GM12878 (cell line): ENCODE measurements around the gene RBKS. TPM values are rescaled to one million over a fixed set of nuclear protein-coding genes. Genes with fewer than 3 reads are reported as not detected.

ENCODE experiments used
- ATAC-seq: fragments of 200-7000 bp; cut with Tn5 transposase; 3 replicates; pipeline ENCODE4 v1.9.1; 2020; ENCODE audit warnings: mild to moderate bottlenecking, moderate library complexity
- BruUV-seq: library from RNA; stranded (reverse); fragments of 400-500 nt; replicated peaks from 2 replicates; lab custom pipeline; 2021; lab: Mats Ljungman, UMichigan
- CTCF ChIA-PET: fragments of 300-600 bp; sonication (Branson Sonifier 250); formaldehyde crosslinking; extraction: SDS; loops from one replicate; lab custom pipeline; 2021; ENCODE audit warnings: inconsistent platforms; lab: Yijun Ruan, JAX
- POLR2A ChIA-PET: fragments of 350-600 bp; formaldehyde crosslinking; extraction: SDS; loops from one replicate; lab custom pipeline; 2021; ENCODE audit warnings: inconsistent platforms; lab: Charles Lee
- RAD21 ChIA-PET: fragments of 300-600 bp; sonication (Branson Sonifier 250); formaldehyde crosslinking; loops from one replicate; lab custom pipeline; 2023; ENCODE audit warnings: antibody characterized with exemption; ENCODE audit not compliant: unreplicated experiment; lab: Charles Lee
- SMC1A ChIA-PET: fragments of 300-600 bp; sonication (Branson Sonifier 250); formaldehyde crosslinking; loops from one replicate; lab custom pipeline; 2023; ENCODE audit not compliant: unreplicated experiment, uncharacterized antibody; lab: Charles Lee
- DNase-seq: peaks from one replicate; pipeline ENCODE4 v3.0.0-alpha.2; 2011; ENCODE audit warnings: low read depth, low spot score
- FAIRE-seq: peaks from 3 replicates; lab custom pipeline; 2011; peaks lifted over from hg19 to GRCh38; lab: Jason Lieb, UNC
- H2AFZ ChIP-seq: 2 replicates; pipeline ENCODE4 v1.6.0; 2011; ENCODE audit warnings: low read depth, low read length, control low read depth; ENCODE audit not compliant: control insufficient read depth
- H3K27ac ChIP-seq: 2 replicates; pipeline ENCODE4 v1.5.1; 2011; ENCODE audit warnings: control low read depth; ENCODE audit not compliant: control insufficient read depth, insufficient read depth
- H3K27me3 ChIP-seq, 2 experiments: replicated peaks in 1 of 2; 2 replicates each; pipeline versions ENCODE4 v1.6.0 to v1.6.1; 2011; ENCODE audit warnings: low read length in 1 of 2; ENCODE audit not compliant: control insufficient read depth in 2 of 2, insufficient read depth in 2 of 2
- H3K36me3 ChIP-seq, 2 experiments: 2 replicates each; pipeline ENCODE4 v1.5.1; 2011; ENCODE audit warnings: low read length in 1 of 2; ENCODE audit not compliant: control insufficient read depth in 2 of 2, insufficient read depth in 2 of 2
- H3K4me1 ChIP-seq: 2 replicates; pipeline ENCODE4 v1.6.1; 2011; ENCODE audit warnings: mild to moderate bottlenecking, low read length, moderate library complexity, mixed read lengths; ENCODE audit not compliant: control insufficient read depth, insufficient read depth
- H3K4me2 ChIP-seq: 2 replicates; pipeline ENCODE4 v1.6.0; 2011; ENCODE audit warnings: control low read depth; ENCODE audit not compliant: control insufficient read depth, insufficient read depth
- H3K4me3 ChIP-seq: fragments of 200-600 bp; sonication (generic); 2 replicates; pipeline ENCODE4 v1.5.1; 2016
- H3K79me2 ChIP-seq: 2 replicates; pipeline ENCODE4 v1.6.0; 2011; ENCODE audit warnings: low read length; ENCODE audit not compliant: control insufficient read depth, insufficient read depth
- H3K9ac ChIP-seq: 2 replicates; pipeline ENCODE4 v1.8.0; 2011; ENCODE audit warnings: low read length, control low read depth, mixed read lengths; ENCODE audit not compliant: control insufficient read depth, insufficient read depth
- H3K9me3 ChIP-seq: replicated peaks from 3 replicates; pipeline ENCODE4 v1.5.1; 2011; ENCODE audit warnings: mild to moderate bottlenecking, low read length; ENCODE audit not compliant: control insufficient read depth, insufficient read depth
- H4K20me1 ChIP-seq: 2 replicates; pipeline ENCODE4 v1.6.0; 2011; ENCODE audit not compliant: control insufficient read depth, insufficient read depth
- CEBPZ ChIP-seq: fragments of 150-350 bp; IDR thresholded peaks from 2 replicates; pipeline ENCODE4 v1.6.1; 2016; ENCODE audit warnings: low read depth, low read length
- CHD1 ChIP-seq: IDR thresholded peaks from 2 replicates; pipeline ENCODE4 v1.6.1; 2012; ENCODE audit warnings: low read depth, low read length, improper control_type of control experiment
- CHD4 ChIP-seq: fragments of 200-600 bp; sonication (generic); IDR thresholded peaks from 2 replicates; pipeline ENCODE4 v1.6.1; 2016; ENCODE audit warnings: mild to moderate bottlenecking
- CREM ChIP-seq: IDR thresholded peaks from 2 replicates; pipeline ENCODE4 v1.6.1; 2014; ENCODE audit warnings: antibody characterized with exemption, low read depth
- EP300 ChIP-seq, 2 experiments: fragments of 150-350 bp in 1 of 2; IDR thresholded peaks; 2 replicates each; pipeline ENCODE4 v1.6.1; 2011 to 2012; ENCODE audit warnings: low read depth in 2 of 2, low read length in 2 of 2, borderline replicate concordance in 1 of 2, improper control_type of control experiment in 1 of 2, inconsistent platforms in 1 of 2; ENCODE audit not compliant: control insufficient read depth in 1 of 2
- ESRRA ChIP-seq: IDR thresholded peaks from 2 replicates; pipeline ENCODE4 v1.6.1; 2012; ENCODE audit warnings: mild to moderate bottlenecking, low read length, improper control_type of control experiment
- HDAC2 ChIP-seq: fragments of 200-600 bp; sonication (generic); IDR thresholded peaks from 2 replicates; pipeline ENCODE4 v1.6.1; 2017
- HSF1 ChIP-seq: fragments of 150-350 bp; IDR thresholded peaks from 2 replicates; pipeline ENCODE4 v1.6.1; 2014; ENCODE audit warnings: mild to moderate bottlenecking, low read depth, low read length
- JUND ChIP-seq: IDR thresholded peaks from 2 replicates; pipeline ENCODE4 v1.6.1; 2012; ENCODE audit warnings: low read depth, mild to moderate bottlenecking, low read length, improper control_type of control experiment, moderate library complexity
- MTA3 ChIP-seq: IDR thresholded peaks from 2 replicates; pipeline ENCODE4 v1.6.1; 2012; ENCODE audit warnings: low read length, inconsistent platforms, borderline replicate concordance
- MYB ChIP-seq: fragments of 150-350 bp; IDR thresholded peaks from 2 replicates; pipeline ENCODE4 v1.6.1; 2014; ENCODE audit warnings: mild to moderate bottlenecking, low read depth, low read length, borderline replicate concordance
- NR2F1 ChIP-seq: fragments of 450-650 bp; conservative IDR thresholded peaks from 2 replicates; pipeline ENCODE4 v1.6.1; 2017; ENCODE audit warnings: mild to moderate bottlenecking
- POLR2AphosphoS2 ChIP-seq: IDR thresholded peaks from 2 replicates; pipeline ENCODE4 v1.6.1; 2011; ENCODE audit warnings: low read depth, mild to moderate bottlenecking, low read length, improper control_type of control experiment, moderate library complexity
- SUPT20H ChIP-seq: IDR thresholded peaks from 2 replicates; pipeline ENCODE4 v1.6.1; 2011; ENCODE audit warnings: low read depth, mild to moderate bottlenecking, low read length, moderate library complexity, borderline replicate concordance; ENCODE audit not compliant: control insufficient read depth
- TCF7 ChIP-seq: IDR thresholded peaks from 2 replicates; pipeline ENCODE4 v1.6.1; 2014; ENCODE audit warnings: antibody characterized with exemption, borderline replicate concordance
- ZBTB4 ChIP-seq: fragments of 450-650 bp; formaldehyde crosslinking; IDR thresholded peaks from 2 replicates; pipeline ENCODE4 v1.4.0; 2022; ENCODE audit warnings: mild to moderate bottlenecking, moderate library complexity
- WGBS: methylation state at CpG from one replicate; pipeline ENCODE4 v1.1.6; 2016; ENCODE audit warnings: low lambda C conversion rate; ENCODE audit not compliant: insufficient replicate concordance, insufficient coverage; ENCODE audit errors: missing lambda C conversion rate; 5-methylcytosine and 5-hydroxymethylcytosine counted together
- in situ Hi-C: fragments of 300-500 bp; cut with MboI; formaldehyde crosslinking; loops from 9 replicates; pipeline ENCODE4 v1.14.3; 2018; ENCODE audit warnings: mixed read lengths
- intact Hi-C: fragments of 100-400 bp; cut with micrococcal nuclease; formaldehyde crosslinking; loops from one replicate; pipeline ENCODE4 v1.14.2; 2022; ENCODE audit not compliant: unreplicated experiment
- polyA plus RNA-seq, 11 experiments: library from polyadenylated mRNA; depleted of rRNA in 4 of 11; unstranded in 6 of 11; stranded (reverse) in 5 of 11; fragments of >200 nt; fragmentation: Nextera tagmentation in 4 of 11; fragmentation: Illumina TruSeq in 1 of 11; extraction: Ambion mirVana in 4 of 11; extraction: Trizol in 1 of 11; gene quantifications; 1 replicate in 1 of 11; 2 replicates in 10 of 11; pipeline versions ENCODE4 v1.2.1 to v1.2.3, GENCODE V29; 2011 to 2016; ENCODE audit warnings: inconsistent platforms in 2 of 11, missing spikeins in 2 of 11, low read depth in 1 of 11
- total RNA-seq, 4 experiments: library from RNA; depleted of rRNA in 3 of 4; stranded (reverse); fragments of >200 nt in 3 of 4; fragmentation: Illumina TruSeq in 1 of 4; extraction: Trizol in 1 of 4; gene quantifications; 2 replicates each; pipeline versions ENCODE4 v1.2.1 to v1.2.3, GENCODE V29; 2013 to 2021

RBKS gene
- total and polyA plus RNA-seq, 10 of the 15 experiments (the other 5 are each of a cell fraction or from before 2014, with no cell fraction given): 0.39 to 1.8 (median 1.0) TPM

GRCh38 chr2:27773959-27774358, 116.2 kb downstream of the RBKS start (continued):
- TF ChIP-seq POLR2AphosphoS2 (no peak), TCF7 (no peak), CHD4 (no peak), MYB (no peak)

- peak overlapping the region; percentile 86 for H3K4me3 ChIP-seq
- H3K27ac ChIP-seq: no peak overlapping the region
- no peaks in the 10 kb centered on the region for H3K9me3 ChIP-seq
- no peaks in the 10 kb centered on the region for H3K4me1 ChIP-seq
- no peaks in the 10 kb centered on the region for H3K27me3 ChIP-seq
- intact Hi-C loops (no loop called here), in situ Hi-C loops (no loop called here)
- no TSS peak for BruUV-seq
- ChIA-PET CTCF (interaction anchor here (1.4 to 2.1 kb wide), 4 partner anchors 9 to 89 kb away, joined by 3 to 7 read pairs (median 4); no protein-coding TSS in a partner anchor), POLR2A (interaction anchor here (0.5 kb wide), 1 partner anchor 8 kb away, joined by 3 read pairs; no protein-coding TSS in a partner anchor), RAD21 (interaction anchor here (0.5 to 1.0 kb wide), 3 partner anchors 19 to 821 kb away, joined by 3 to 5 read pairs (median 3); no protein-coding TSS in a partner anchor), SMC1A (interaction anchor here (0.6 to 0.8 kb wide), 4 partner anchors 29 to 501 kb away, joined by 3 read pairs; no protein-coding TSS in a partner anchor)
- H3K79me2 ChIP-seq: peaks cover 29% of the 10 kb centered on the region
- 33% methylated on average over 2 of the region's 2 CpGs for WGBS
- ATAC-seq (no peak), DNase-seq (no peak), FAIRE-seq (no peak)
- H3K9ac ChIP-seq: no peak overlapping the region; the same call in 1 of the 2 replicates
- no peak overlapping the region for H2AFZ ChIP-seq
- no peaks in the 10 kb centered on the region for H4K20me1 ChIP-seq
- H3K4me2 ChIP-seq: peak overlapping the region; percentile 69
- H3K36me3 ChIP-seq: no peaks in the 10 kb centered on the region
- TF ChIP-seq ZBTB4 (CRISPR knock-in tag): no peak
- no peak for TF ChIP-seq ESRRA
- TF ChIP-seq CHD1: no peak
- TF ChIP-seq CEBPZ: no peak
- no peak for TF ChIP-seq JUND
- no peak for TF ChIP-seq HSF1
- TF ChIP-seq EP300 (IDR thresholded peaks at IDR 0.05; ENCODE audit: borderline replicate concordance in 1 of 2, control insufficient read depth in 1 of 2, low read depth in 2 of 2, low read length in 2 of 2): no peak
- no peak for TF ChIP-seq HDAC2
- no peak for TF ChIP-seq CREM
- no peak for TF ChIP-seq SUPT20H
- TF ChIP-seq MTA3: no peak
- no peak for TF ChIP-seq NR2F1
Observed at GRCh38 chr2:27772804-27773203, 117.4 kb downstream of the RBKS start.
